ENCODE measurements around the gene HAVCR1. TPM values are rescaled to one million over a fixed set of nuclear protein-coding genes. Genes with fewer than 3 reads are reported as not detected.
A peak's percentile ranks its signal among the peaks of the same experiment; 100 is the strongest.

Gene HAVCR1
- total and polyA plus RNA-seq, 2 experiments from 2014 or later = not detected

DNA sequence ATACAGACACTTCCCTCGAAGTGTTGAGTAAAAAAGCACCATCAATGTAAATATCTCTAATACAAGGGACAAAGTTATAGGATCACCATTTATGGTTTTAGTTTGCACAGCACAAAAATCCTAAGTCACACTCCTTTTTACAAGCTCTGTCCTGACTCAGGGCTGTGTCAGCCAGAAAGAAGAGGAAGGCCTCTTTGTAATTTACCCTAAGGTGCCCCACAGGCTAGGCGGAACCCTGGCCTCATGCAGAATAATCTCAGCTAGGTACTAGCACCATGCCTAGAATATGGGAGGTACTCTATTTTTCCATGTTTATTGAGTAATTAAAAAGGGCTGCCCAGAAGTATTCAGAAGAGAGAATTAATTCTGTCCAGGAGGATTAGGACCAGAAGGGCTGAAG is 36.9 kb downstream of the HAVCR1 start:
- ATAC-seq = no peak
- H3K27ac ChIP-seq (ENCODE audit: low read depth) = no peak overlapping the region
- H3K27me3 Mint-ChIP-seq (ENCODE audit: insufficient read depth, low read depth, poor library complexity) = no peaks in the 10 kb centered on the region

More for the DNA sequence above, 36.9 kb downstream of the HAVCR1 start:
- H3K9me2 ChIP-seq (ENCODE audit: insufficient read depth) = no peaks in the 10 kb centered on the region
- H3K4me1 ChIP-seq (ENCODE audit: insufficient read depth) = no peaks in the 10 kb centered on the region
- no peaks in the 10 kb centered on the region for H3F3A ChIP-seq (replicated peaks; ENCODE audit: low read depth)
- H3K4me2 ChIP-seq = no peak overlapping the region
- H3K36me3 ChIP-seq (ENCODE audit: insufficient read depth) = peaks cover 10% of the 10 kb centered on the region; the same call in 1 of the 2 replicates
- TF ChIP-seq ZNF462 (CRISPR knock-in tag; IDR thresholded peaks at IDR 0.05) (no peak), NANOG (IDR thresholded peaks at IDR 0.05; ENCODE audit: borderline replicate concordance) (no peak), POLR2AphosphoS5 (IDR thresholded peaks at IDR 0.05; ENCODE audit: low read depth) (no peak), JUNB (IDR thresholded peaks at IDR 0.05; ENCODE audit: unreplicated experiment) (no peak), CREB1 (CRISPR knock-in tag; IDR thresholded peaks at IDR 0.05; ENCODE audit: low read depth) (no peak), EZH2phosphoT487 (IDR thresholded peaks at IDR 0.05; ENCODE audit: unreplicated experiment) (no peak), STAT1 (IDR thresholded peaks at IDR 0.05; ENCODE audit: unreplicated experiment) (no peak), ZNF331 (CRISPR knock-in tag; IDR thresholded peaks at IDR 0.05; ENCODE audit: low read depth) (no peak), ZNF114 (CRISPR knock-in tag; IDR thresholded peaks at IDR 0.05) (no peak), EZH2 (IDR thresholded peaks at IDR 0.05; ENCODE audit: low read depth, unreplicated experiment) (no peak)
- TF ChIP-seq, protein P1, sequence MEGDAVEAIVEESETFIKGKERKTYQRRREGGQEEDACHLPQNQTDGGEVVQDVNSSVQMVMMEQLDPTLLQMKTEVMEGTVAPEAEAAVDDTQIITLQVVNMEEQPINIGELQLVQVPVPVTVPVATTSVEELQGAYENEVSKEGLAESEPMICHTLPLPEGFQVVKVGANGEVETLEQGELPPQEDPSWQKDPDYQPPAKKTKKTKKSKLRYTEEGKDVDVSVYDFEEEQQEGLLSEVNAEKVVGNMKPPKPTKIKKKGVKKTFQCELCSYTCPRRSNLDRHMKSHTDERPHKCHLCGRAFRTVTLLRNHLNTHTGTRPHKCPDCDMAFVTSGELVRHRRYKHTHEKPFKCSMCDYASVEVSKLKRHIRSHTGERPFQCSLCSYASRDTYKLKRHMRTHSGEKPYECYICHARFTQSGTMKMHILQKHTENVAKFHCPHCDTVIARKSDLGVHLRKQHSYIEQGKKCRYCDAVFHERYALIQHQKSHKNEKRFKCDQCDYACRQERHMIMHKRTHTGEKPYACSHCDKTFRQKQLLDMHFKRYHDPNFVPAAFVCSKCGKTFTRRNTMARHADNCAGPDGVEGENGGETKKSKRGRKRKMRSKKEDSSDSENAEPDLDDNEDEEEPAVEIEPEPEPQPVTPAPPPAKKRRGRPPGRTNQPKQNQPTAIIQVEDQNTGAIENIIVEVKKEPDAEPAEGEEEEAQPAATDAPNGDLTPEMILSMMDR (conservative IDR thresholded peaks at IDR 0.05; ENCODE audit: low read depth in 2 of 2) = no peak
- TF ChIP-seq, protein P2, sequence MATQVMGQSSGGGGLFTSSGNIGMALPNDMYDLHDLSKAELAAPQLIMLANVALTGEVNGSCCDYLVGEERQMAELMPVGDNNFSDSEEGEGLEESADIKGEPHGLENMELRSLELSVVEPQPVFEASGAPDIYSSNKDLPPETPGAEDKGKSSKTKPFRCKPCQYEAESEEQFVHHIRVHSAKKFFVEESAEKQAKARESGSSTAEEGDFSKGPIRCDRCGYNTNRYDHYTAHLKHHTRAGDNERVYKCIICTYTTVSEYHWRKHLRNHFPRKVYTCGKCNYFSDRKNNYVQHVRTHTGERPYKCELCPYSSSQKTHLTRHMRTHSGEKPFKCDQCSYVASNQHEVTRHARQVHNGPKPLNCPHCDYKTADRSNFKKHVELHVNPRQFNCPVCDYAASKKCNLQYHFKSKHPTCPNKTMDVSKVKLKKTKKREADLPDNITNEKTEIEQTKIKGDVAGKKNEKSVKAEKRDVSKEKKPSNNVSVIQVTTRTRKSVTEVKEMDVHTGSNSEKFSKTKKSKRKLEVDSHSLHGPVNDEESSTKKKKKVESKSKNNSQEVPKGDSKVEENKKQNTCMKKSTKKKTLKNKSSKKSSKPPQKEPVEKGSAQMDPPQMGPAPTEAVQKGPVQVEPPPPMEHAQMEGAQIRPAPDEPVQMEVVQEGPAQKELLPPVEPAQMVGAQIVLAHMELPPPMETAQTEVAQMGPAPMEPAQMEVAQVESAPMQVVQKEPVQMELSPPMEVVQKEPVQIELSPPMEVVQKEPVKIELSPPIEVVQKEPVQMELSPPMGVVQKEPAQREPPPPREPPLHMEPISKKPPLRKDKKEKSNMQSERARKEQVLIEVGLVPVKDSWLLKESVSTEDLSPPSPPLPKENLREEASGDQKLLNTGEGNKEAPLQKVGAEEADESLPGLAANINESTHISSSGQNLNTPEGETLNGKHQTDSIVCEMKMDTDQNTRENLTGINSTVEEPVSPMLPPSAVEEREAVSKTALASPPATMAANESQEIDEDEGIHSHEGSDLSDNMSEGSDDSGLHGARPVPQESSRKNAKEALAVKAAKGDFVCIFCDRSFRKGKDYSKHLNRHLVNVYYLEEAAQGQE (IDR thresholded peaks at IDR 0.05; ENCODE audit: unreplicated experiment) = no peak
- TF ChIP-seq, protein P3, sequence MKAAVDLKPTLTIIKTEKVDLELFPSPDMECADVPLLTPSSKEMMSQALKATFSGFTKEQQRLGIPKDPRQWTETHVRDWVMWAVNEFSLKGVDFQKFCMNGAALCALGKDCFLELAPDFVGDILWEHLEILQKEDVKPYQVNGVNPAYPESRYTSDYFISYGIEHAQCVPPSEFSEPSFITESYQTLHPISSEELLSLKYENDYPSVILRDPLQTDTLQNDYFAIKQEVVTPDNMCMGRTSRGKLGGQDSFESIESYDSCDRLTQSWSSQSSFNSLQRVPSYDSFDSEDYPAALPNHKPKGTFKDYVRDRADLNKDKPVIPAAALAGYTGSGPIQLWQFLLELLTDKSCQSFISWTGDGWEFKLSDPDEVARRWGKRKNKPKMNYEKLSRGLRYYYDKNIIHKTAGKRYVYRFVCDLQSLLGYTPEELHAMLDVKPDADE (IDR thresholded peaks at IDR 0.05) = no peak
- DNase-seq (ENCODE audit: low spot score) = no peak
- H4K20me1 ChIP-seq (replicated peaks; ENCODE audit: insufficient read depth) = no peaks in the 10 kb centered on the region
- H3K27ac Mint-ChIP-seq = no peak overlapping the region
- H3K9me3 Mint-ChIP-seq = peaks cover 14% of the 10 kb centered on the region; the same call in 2 of the 3 replicates
- H3K4me3 Mint-ChIP-seq = no peak overlapping the region
- H2AFZ ChIP-seq = peak overlapping the region; percentile 43; the same call in 1 of the 2 replicates
- peaks cover under 1% of the 10 kb centered on the region; the same call in 1 of the 3 replicates for H3K36me3 Mint-ChIP-seq (ENCODE audit: low read depth)
- no peaks in the 10 kb centered on the region for H3K79me2 ChIP-seq (replicated peaks; ENCODE audit: insufficient read depth)
- H3K27me3 ChIP-seq (ENCODE audit: insufficient read depth) = no peaks in the 10 kb centered on the region
- H3K4me3 ChIP-seq = no peak overlapping the region
- peaks cover 4% of the 10 kb centered on the region; the same call in 2 of the 3 replicates for H3K4me1 Mint-ChIP-seq
